Measurements from ENCODE around the gene SYNGR2.
"Not testable (repeated sequence)": the region's sequence is repeated elsewhere in the genome, so short reads cannot be mapped to it uniquely, and the experiment has no call there.

Gene SYNGR2

DNA sequence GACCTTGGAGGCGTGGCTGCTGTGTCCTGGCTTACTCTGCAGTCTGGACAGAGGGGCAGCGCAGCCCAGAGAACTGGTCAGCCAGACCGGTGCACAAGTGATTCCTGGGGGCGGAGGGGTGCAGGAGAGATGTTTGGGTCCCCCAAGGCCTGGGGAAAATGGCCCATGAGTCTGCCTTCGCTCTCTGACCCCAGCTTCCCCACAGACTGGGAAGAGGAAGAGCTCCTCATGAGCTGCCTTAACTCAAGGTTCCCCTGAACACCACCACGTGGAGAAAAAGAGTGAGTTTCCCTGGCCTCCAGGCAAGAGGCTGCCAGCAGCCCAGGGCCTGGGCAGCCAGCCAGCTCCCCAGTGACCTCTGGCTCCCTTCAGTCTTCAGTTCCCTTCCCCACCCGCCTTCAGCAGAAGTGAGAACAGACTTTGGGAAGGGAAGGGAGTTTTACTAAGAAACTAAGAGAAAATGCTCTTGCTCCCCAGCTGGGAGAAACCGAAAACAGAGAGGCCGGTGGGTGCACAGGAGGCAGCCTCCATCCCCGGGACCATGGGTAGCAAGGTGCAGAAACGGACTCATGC lies 24.1 kb upstream of the SYNGR2 start:
- peak; percentile 62 for DNase-seq

DNA sequence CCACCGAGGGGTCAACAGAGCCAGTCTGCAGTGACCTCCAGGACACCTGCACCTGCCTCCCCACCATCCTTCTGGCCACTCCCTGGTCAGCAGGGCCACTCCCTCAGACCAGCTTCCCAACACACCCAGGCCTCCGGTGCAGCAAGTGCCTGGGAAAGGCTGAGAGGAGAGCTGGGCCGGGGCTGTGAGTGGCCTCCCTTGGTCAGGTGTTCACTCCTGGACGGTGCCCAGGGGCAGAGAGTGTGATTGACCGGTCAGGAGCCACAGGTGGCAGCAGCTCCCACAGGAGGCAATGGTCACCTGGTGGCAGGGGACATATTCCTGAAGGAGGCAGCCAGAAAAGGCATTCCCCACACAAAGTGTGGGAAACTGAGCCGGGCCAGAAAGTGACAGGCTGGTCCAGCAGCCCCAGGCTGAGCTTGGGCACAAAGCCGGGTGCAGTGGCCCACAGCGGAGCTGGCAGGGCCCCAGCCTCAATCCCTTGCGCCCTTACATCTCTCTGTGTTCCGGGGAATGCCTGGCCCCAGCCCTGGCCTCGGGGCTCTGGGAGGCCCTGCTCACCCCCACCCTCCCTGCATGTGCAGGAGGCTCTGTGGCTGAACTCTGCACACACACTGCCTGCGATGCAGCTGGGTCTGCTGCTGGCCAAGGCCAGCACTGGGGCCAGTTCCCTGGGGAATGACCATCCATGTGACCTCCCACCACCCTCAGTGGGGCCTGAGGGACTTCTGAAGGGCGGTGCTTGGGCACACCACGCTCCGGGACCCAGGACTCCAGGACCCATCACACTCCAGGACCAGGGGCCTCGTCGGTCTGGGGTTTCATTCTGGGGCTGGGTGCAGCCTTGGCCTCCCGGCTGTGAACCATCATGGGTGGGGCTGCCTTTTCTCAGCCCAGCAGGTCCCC lies 23.4 kb upstream of the SYNGR2 start:
- DNase-seq = no peak

DNA sequence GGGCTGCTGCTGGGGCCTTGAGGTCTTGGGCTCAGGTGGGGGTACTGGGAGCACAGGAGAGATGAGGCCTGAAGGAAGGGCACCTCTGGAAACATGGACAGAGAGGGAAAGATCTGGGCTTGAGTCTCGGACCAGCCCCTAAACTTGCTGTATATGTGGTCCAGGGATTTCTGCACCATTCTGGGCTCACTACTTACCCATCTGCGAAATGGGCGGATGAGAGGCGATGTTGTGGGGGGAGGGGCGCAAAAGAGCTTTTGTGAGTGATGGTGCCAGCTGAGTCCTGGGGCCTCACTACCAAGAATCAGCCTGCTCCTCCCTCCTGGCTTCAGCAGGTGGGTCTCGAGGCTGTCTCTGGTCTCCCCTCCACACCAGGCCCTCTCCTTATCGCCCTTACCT lies 21.9 kb upstream of the SYNGR2 start:
- no peak for DNase-seq

DNA sequence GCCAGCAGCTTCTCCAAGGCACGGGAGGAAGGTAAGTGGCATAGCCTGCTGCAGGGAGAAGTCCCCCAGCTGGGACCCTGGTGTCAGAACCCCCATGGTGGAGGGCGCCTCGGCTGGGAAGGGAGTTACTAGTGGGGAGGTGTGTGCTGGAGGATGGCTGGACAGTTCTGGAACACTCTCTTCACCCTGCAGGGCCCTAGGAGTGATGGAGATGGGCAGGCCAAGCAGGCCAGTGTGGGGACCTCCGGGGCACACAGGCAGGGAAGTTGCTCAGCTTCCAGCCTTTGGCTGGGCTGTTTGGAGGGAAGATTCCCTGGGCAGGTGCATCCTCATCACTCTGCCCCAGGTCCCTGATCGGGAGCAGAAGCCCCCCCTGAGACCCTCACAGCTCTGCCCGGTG lies 21.5 kb upstream of the SYNGR2 start:
- DNase-seq = no peak

DNA sequence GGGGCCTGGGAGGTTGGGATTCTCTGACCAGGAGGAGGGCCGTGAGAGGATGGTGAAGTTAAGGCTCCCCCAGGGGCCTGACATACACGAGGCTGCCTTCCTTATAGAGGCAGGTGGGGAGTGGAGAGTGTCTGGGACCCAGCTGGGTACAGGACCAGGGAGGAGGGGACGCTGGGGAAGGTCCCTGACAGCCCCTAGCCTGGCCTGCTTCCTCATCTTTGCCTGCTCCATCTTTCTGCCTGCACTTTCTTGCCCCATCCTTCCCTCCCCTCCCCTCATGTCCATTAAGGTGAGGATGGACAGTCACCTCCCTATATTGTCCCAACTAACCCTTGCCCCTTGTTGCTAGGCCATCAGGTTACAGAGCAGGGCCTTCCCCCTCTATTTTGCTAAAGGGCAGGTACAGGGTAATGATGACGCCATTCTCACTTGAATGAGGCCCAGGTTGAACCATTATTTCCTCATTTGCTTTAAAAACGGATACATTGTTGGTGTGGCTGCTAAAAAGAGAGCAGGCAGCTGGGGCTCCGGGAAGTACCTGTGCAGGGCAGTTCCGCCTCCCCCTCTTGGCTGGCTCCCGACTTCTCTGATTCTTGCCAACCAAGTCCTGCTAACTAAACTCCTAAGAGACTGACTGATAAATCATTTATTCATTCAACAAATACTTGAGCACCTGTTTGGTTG lies 20.9 kb upstream of the SYNGR2 start:
- no peak for DNase-seq

DNA sequence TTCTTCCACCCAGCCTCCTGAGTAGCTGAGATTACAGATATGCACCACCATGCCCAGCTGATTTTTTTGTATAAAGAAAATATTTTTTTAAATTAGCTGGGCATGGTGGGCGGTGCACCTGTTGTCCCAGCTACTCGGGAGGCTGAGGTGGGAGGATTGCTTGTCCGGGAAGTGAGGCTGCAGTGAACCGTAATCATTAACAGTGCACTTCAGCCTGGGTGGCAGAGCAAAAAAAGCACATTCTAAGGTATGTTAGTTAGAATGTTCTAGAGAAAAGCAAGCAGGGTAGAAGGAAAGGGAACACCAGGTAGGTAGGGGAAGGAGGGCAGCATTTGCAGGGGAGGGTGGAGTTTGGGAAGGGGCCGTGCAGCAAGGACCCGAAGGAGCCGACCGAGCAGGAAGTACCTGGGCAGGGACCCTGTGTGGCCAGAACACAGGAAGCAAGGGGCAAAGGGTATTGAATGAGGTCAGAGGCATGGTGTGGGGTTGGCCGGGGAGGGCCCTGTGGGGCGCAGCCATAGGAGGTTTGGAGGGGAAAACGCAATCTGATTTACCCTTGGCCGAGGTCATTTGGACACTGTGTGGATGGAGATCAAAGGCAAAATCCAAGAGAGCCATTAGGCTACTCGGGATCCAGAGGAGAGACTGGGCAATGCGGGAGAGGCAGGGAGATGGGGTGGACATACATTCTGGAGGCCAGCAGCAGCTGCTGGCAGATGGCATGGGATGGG lies 19.9 kb upstream of the SYNGR2 start:
- no peak for DNase-seq

DNA sequence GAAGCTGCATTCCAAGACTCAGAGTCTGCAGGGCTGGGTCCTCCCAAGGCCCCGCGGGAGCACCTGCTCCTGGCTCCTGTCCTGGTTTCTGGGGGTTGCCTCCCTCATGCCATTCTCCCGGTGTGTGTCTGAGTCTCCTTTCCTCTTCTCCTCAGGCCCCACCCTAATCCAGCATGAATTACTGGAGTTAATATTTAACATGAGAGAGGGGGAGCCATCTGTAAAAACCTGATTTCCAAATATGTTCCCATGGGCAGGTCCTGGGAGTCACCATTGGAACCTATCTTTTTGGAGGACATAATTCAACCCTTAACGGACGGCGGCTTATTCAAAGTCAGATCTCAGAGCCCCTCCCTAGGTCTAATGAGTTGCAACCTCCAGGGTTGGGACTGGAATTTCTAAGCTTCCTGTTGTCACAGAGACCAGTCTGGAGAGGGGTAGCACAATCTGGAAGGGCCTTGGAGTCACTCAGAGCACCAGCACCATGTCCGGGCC lies 16.8 kb upstream of the SYNGR2 start:
- DNase-seq = peak; percentile 27

DNA sequence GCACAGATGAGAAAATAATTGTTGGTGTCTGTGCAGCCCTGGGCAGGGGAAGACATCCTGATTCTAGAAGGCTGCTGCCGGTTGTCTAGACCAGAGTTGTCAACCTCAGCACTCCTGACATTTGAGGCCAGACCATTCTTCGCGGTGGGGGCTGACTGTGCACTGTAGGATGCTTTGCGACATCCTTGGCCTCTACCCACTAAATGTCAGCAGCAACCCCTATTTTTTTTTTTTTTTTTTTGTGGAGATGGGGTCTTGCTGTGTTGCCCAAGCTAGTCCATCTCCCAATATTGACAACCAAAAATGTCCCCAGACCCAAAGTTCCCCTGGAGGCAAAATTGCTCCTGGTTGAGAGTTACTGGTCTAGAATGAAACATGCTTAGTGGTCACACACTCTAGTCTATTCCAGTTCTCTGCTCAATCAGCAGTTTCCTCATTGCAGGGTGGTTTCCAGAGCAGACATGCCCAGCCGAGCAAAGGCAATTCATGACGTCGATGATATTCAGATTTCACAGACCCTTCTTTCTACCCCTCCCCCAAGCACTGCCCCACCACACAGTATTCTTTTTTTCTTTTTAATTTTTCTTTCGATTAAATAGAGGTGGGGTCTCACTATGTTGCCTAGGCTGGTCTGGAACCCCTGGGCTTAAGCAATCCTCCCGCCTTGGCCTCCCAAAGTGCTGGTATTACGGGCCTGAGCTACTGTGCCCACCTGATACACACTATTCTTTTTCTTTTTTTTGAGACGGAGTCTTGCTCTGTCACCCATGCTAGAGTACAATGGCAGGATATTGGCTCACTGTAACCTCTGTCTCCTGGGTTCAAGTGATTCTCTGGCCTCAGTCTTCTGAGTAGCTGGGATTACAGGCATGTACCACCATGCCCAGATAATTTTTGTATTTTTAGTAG lies 13.2 kb upstream of the SYNGR2 start:
- no peak for DNase-seq

DNA sequence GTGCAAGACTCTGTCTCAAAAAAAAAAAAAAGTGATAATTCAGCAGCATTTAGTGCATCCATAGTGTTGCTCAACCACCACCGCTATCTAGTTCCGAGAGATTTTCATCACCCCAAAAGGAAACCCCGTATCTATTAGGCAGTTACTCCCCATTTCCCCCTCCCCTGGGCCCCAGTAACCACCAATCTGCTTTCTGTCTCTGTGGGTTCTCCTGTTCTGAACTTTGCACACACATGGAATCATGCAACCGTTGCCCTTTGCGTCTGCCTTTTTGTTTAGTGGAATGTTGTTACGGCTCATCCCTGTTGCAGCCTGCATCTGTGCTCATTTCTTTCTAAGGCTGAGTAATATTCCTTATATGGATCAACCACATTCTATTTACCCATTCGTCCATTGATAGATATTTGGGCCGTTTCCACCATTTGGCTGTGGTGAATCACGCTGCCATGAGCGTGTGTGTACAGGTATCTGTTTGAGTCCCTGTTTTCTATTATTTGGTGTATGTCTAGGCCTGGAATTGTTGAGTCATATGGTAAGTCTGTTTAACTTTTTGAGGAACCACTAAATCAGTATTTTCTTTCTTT lies 8.7 kb upstream of the SYNGR2 start:
- peak; percentile 75 for DNase-seq

DNA sequence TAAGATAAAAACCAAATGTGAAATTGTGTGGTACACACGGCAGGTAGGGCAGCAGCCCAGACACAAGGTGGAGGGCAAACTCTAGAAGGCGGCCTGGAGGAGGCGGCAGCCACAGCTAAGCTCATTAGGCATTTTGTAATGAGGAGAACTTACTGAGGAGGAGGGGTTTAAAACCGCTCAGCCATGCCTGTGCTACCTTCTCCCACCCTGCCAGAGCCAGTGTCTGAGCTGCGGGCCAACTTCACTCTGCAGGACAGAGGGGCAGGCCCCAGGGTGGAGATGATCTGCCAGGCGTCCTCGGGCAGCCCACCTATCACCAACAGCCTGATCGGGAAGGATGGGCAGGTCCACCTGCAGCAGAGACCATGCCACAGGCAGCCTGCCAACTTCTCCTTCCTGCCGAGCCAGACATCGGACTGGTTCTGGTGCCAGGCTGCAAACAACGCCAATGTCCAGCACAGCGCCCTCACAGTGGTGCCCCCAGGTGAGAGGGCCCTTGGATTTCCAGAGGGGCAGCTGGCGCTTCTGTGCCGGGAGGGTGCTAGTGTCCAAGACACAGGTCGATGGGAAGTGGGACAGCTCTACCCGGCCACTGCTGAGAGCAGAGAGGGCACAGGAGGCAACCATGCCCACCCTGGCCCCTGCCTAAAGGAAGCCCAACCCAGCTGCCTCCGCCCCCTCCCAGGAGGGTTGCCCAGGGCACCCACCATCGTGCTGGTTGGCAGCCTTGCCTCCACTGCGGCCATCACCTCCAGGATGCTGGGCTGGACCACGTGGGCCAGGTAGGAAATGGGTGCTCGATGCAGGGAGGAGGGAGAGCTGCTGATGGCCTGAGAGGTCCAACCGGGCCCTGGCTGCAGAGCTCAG lies 4.3 kb upstream of the SYNGR2 start:
- DNase-seq = no peak

DNA sequence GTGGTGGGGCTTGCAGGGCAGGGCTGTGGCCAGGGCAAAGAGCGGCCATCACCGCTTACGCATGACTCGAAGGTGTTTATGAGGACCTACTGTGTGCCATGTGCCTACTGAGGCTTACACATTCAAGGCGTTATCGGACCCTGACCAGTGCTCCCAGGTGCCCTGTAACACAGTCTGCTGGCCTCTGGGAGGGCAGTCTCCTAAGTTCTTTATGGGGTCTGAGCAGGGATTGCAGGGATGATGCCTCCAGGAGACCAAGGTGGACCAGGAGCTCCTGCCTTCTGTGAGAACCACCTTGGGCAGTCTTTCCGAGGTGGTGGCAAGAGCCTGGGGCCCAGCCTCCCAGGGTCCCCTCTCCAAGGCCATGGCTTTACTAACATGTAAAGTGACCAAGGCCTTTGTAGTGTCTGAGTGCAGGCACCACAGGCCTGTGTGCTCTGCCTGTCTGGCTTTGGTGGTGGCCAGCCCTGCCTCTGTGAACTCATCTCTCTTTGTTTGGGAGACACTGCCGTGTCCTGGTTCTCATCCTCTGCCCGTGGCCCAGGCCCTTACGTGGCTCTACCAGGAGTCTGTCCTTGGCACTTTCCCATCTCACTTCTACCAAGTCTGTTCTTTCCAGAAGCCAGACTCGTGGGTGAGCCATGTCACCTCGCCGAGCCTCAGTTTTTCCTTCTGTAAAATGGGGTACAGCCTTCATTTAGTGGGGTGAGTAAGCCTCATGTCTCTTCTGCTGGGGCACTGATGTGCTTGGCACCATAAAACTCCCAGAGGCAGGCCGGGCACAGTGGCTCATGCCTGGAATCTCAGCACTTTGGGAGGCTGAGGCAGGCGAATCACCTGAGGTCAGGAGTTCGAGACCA lies 3.4 kb upstream of the SYNGR2 start:
- DNase-seq = no peak

DNA sequence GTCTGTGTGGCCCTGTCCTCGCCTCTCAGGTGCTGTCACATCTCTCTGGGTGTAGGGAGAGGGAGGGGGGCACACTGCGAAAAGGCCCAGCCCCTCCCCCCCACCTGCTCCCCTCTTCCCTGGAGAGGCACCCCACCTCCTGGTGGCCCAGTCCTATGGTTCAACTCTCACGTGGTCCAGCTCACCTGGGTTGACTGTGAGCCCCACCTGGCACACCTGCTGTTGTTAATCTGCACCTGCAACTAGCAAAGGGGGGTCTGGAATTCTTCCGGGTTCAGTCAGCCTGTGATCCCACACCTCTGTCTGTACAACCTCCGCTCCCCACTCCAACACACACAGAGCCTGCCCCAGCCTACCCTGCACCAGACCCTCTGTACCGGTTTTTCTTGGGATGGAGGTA lies 2.0 kb upstream of the SYNGR2 start:
- no peak for DNase-seq

DNA sequence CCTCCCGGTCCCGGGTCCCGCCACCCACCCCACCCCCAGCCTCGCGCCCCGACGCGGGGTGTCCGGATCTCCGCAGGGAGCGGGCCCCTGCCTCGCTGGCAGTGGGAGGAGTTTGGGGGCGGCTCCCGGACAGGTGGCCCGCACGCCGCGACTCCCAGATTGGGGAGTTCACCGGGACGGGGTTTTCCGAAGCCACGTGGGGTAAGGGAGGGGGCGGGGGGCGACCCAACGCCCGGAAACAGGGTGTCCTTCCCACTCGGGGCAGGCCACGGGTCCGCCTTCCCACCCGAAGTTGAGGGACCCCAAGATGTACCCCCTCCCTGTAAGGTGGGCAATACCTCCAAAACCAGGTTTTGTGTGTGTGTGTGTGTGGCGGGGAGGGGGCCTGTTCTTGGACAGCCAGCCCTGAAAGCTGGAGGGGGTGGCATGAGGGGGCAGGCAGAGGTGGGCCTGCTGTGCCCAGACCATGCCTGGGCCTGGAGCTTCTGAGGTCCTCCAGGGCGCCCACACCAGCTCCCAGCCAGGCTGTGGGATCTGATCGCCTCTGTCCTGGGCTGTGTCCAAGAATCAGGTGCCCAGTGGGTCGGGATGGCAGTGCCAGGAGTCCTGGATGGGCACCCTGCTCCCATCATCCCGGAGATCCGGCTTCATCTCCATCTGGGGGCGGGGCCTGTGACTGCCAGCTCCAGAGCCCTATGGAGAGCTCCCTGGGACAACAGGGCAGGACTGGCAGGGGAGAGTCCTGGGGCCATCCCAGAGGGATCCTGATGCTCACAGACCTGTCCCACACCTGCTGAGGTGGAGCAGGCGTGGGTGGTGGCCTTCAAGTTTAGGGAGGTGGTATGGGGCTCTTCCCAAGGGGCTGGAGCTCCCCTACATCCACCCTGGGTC lies 767 bp downstream of the SYNGR2 start:
- peak; percentile 38 for DNase-seq

DNA sequence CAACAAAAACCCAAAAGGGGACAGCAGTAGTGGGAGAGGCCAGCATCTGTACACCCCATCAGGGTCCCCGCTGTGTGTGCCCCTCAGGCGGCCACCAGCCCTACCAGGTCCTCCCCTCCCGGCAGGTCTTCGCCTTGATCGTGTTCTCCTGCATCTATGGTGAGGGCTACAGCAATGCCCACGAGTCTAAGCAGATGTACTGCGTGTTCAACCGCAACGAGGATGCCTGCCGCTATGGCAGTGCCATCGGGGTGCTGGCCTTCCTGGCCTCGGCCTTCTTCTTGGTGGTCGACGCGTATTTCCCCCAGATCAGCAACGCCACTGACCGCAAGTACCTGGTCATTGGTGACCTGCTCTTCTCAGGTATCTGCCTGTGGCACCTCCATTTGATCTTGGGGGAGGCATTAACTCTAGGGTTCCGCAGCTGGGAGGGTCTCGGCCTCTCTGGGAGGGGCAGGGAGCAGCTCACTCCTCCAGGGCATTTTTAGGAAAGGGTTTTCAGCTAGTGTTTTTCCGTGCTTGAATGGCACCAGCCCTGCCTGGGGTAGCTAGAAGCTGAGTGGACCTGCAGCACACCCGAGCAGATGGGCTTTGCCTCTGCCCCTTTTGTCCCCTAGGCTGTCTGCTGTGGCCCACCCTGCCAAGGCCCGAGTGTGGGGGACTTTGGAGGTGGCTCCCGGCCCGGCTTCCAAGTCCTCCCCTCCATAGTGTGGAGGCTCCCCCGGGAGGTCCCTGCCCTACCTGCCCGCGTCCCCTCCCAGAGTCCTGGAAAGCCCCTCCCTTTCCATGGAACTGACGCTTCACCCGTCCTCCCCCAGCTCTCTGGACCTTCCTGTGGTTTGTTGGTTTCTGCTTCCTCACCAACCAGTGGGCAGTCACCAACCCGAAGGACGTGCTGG lies 2.6 kb downstream of the SYNGR2 start:
- no peak for DNase-seq

DNA sequence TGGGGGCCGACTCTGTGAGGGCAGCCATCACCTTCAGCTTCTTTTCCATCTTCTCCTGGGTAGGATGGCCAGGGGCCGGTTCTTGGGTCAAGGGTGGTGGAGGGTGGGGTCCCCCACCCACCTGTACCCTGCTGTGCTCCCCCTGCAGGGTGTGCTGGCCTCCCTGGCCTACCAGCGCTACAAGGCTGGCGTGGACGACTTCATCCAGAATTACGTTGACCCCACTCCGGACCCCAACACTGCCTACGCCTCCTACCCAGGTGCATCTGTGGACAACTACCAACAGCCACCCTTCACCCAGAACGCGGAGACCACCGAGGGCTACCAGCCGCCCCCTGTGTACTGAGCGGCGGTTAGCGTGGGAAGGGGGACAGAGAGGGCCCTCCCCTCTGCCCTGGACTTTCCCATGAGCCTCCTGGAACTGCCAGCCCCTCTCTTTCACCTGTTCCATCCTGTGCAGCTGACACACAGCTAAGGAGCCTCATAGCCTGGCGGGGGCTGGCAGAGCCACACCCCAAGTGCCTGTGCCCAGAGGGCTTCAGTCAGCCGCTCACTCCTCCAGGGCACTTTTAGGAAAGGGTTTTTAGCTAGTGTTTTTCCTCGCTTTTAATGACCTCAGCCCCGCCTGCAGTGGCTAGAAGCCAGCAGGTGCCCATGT lies 3.3 kb downstream of the SYNGR2 start:
- DNase-seq = not testable (repeated sequence)

DNA sequence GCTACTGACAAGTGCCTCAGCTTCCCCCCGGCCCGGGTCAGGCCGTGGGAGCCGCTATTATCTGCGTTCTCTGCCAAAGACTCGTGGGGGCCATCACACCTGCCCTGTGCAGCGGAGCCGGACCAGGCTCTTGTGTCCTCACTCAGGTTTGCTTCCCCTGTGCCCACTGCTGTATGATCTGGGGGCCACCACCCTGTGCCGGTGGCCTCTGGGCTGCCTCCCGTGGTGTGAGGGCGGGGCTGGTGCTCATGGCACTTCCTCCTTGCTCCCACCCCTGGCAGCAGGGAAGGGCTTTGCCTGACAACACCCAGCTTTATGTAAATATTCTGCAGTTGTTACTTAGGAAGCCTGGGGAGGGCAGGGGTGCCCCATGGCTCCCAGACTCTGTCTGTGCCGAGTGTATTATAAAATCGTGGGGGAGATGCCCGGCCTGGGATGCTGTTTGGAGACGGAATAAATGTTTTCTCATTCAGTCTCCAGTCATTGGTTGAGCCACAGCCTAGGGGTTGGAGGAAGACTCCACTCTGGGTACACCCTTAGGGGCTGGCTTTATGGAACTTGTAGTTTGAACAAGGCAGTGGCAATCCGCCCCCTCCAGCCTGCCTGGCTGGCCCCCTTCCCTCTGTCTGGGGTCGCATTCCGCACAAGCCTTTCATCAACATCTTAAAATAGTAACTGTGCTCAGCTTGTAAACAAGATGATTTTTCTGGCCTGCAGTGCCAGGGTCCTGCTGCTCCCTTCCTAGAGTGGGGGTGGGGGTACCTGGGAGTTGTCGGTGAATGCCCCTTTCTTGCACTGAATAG lies 4.1 kb downstream of the SYNGR2 start:
- DNase-seq = no peak

Measured in HCEC 1CT (cell line).